WERI-Rb-1 (cell line): Measurements from ENCODE around the gene ANXA1.
A peak's percentile ranks its signal among the peaks of the same experiment; 100 is the strongest.
"Not testable (repeated sequence)": the region's sequence is repeated elsewhere in the genome, so short reads cannot be mapped to it uniquely, and the experiment has no call there.

ENCODE experiments used
- DNase-seq: peaks from one replicate; pipeline ENCODE4 v3.0.0-alpha.2; 2020
- H3K27ac ChIP-seq: fragments of 250-450 bp; sonication (Bioruptor Pico); 2 replicates; pipeline ENCODE4 v1.5.1; 2020; ENCODE audit warnings: mild to moderate bottlenecking, moderate library complexity
- H3K27me3 ChIP-seq: fragments of 250-450 bp; sonication (Bioruptor Pico); 2 replicates; pipeline ENCODE4 v1.5.1; 2021; ENCODE audit warnings: mild to moderate bottlenecking, low read depth, moderate library complexity; ENCODE audit not compliant: insufficient read depth, severe bottlenecking
- H3K36me3 ChIP-seq: fragments of 250-450 bp; sonication (Bioruptor Pico); 2 replicates; pipeline ENCODE4 v1.5.1; 2020; ENCODE audit warnings: mild to moderate bottlenecking, moderate library complexity
- H3K4me3 ChIP-seq: 2 replicates; pipeline ENCODE4 v1.5.1; 2011; ENCODE audit warnings: low read depth, mild to moderate bottlenecking, control low read depth, low read length
- H3K9me3 ChIP-seq: fragments of 250-450 bp; sonication (Bioruptor Pico); 2 replicates; pipeline ENCODE4 v1.5.1; 2021; ENCODE audit warnings: mild to moderate bottlenecking, moderate library complexity; ENCODE audit not compliant: severe bottlenecking
- CTCF ChIP-seq: IDR thresholded peaks from 2 replicates; pipeline ENCODE4 v1.5.1; 2011; ENCODE audit warnings: low read depth, mild to moderate bottlenecking, control low read depth, inconsistent platforms, low read length

The ANXA1 gene

DNA sequence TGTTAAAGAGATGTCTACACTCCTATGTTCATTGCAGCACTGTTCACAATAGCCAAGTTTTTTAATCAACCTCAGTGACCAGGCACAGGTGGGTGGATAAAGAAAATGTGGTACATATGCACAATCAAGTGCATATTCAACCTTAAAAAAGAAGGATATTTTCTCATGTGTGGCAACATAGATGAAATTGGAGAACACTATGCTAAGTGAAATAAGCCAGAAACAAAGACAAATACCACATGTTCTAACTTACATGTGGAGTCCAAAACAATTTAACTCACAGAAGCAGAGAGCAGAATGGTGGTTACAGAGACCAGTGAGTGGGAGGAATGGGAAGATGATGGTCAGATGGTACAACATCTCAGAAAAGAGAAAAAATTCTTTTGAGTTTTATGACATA is 31.8 kb downstream of the ANXA1 start:
- H3K27me3 ChIP-seq = no peaks in the 10 kb centered on the region
- no peak overlapping the region for H3K27ac ChIP-seq
- no peak for TF ChIP-seq CTCF
- no peak for DNase-seq
- no peak overlapping the region for H3K4me3 ChIP-seq
- no peaks in the 10 kb centered on the region for H3K9me3 ChIP-seq
- H3K36me3 ChIP-seq = no peaks in the 10 kb centered on the region

GRCh38 chr9:73183917-73184861 is 32.5 kb downstream of the ANXA1 start:
- Histone ChIP-seq H3K9me3 (no peaks in the 10 kb centered on the region), H3K27ac (no peak overlapping the region), H3K36me3 (no peaks in the 10 kb centered on the region), H3K4me3 (no peak overlapping the region), H3K27me3 (no peaks in the 10 kb centered on the region)
- DNase-seq = no peak
- TF ChIP-seq CTCF = no peak

DNA sequence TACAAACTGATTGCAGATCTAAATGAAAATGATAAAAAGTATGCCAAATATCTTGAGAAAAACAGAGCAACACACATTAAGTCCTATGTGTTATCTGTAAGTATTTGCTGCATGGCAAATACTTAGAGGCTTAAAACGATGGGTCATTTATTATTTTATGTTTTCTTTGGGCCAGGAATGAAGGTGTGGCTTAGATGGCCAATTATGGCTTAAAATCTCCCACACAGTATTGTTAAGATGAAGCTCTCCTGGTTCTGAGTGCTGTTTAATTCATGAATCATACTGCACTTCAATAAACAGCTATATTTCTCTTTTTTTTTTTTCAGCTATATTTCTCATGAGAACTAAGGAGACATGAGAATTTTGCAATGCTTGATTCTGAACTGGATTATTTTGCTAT is 39.4 kb downstream of the ANXA1 start:
- H3K27me3 ChIP-seq, H3K27ac ChIP-seq, H3K36me3 ChIP-seq, DNase-seq, H3K4me3 ChIP-seq, H3K9me3 ChIP-seq: not testable (repeated sequence)

DNA sequence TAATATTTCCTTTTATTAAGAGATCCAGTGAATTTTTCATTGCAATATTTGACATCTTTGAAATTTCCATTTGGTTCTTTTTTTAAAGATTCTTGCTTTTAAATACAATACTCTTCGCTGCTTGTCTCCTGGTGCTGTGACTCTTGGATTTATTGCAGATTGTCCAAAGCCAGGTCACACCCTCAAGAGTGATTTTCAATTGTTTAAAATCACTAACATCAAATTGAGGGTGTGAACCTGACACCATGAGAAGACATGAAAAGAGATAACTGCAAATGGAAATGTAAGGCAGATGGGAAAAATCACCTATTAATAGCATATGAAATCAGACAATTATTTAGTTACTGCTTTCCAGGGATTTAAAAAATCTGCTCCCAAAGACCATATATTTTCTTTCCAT is 42.6 kb downstream of the ANXA1 start:
- no peak for TF ChIP-seq CTCF
- no peaks in the 10 kb centered on the region for H3K36me3 ChIP-seq
- no peak for DNase-seq
- no peaks in the 10 kb centered on the region for H3K27me3 ChIP-seq
- no peak overlapping the region for H3K4me3 ChIP-seq
- H3K9me3 ChIP-seq = no peaks in the 10 kb centered on the region
- H3K27ac ChIP-seq = no peak overlapping the region

GRCh38 chr9:73199448-73199847 is 47.8 kb downstream of the ANXA1 start:
- no peak overlapping the region; the same call in 1 of the 2 replicates for H3K4me3 ChIP-seq
- no peaks in the 10 kb centered on the region for H3K27me3 ChIP-seq
- DNase-seq = no peak
- no peaks in the 10 kb centered on the region for H3K9me3 ChIP-seq
- H3K27ac ChIP-seq = peak overlapping the region; percentile 91
- H3K36me3 ChIP-seq = no peaks in the 10 kb centered on the region
- no peak for TF ChIP-seq CTCF

- H3K4me3 ChIP-seq = peak overlapping the region; percentile 44; the same call in 1 of the 2 replicates
Observed at GRCh38 chr9:73199886-73200285, 48.2 kb downstream of the ANXA1 start.

More at GRCh38 chr9:73199886-73200285, 48.2 kb downstream of the ANXA1 start:
- H3K27ac ChIP-seq = peak overlapping the region; percentile 91
- DNase-seq = peak; percentile 82
- H3K36me3 ChIP-seq = no peaks in the 10 kb centered on the region
- H3K27me3 ChIP-seq = no peaks in the 10 kb centered on the region
- TF ChIP-seq CTCF = peak; percentile 78
- no peaks in the 10 kb centered on the region for H3K9me3 ChIP-seq
